HepG2 (cell line): ENCODE data around the gene IST1. TPM values are rescaled to one million over a fixed set of nuclear protein-coding genes. Genes with fewer than 3 reads are reported as not detected.

Experiments used
- BORCS8-MEF2B ChIP-seq: sonication (generic); formaldehyde crosslinking; IDR thresholded peaks from 2 replicates; pipeline ENCODE4 v1.8.0; 2022; ENCODE audit warnings: mild to moderate bottlenecking, missing genetic modification reagents
- FOXM1 ChIP-seq: sonication (generic); formaldehyde crosslinking; IDR thresholded peaks from 2 replicates; pipeline ENCODE4 v1.5.0; 2020; ENCODE audit warnings: missing genetic modification reagents
- KLF15 ChIP-seq: sonication (generic); formaldehyde crosslinking; IDR thresholded peaks from 2 replicates; pipeline ENCODE4 v1.8.1; 2023; ENCODE audit warnings: borderline replicate concordance, mild to moderate bottlenecking, inconsistent platforms, missing genetic modification reagents, mixed read lengths
- MEF2D ChIP-seq: sonication (generic); formaldehyde crosslinking; IDR thresholded peaks from 2 replicates; pipeline ENCODE4 v1.5.1; 2020; ENCODE audit warnings: mild to moderate bottlenecking, missing genetic modification reagents
- PHF20 ChIP-seq: sonication (generic); formaldehyde crosslinking; IDR thresholded peaks from 2 replicates; pipeline ENCODE4 v1.5.0; 2020; ENCODE audit warnings: mild to moderate bottlenecking, missing genetic modification reagents
- PLRG1 ChIP-seq: fragments of 450-650 bp; conservative IDR thresholded peaks from 2 replicates; pipeline ENCODE4 v1.6.1; 2016
- RARA ChIP-seq: IDR thresholded peaks from 2 replicates; pipeline ENCODE4 v1.6.1; 2016; ENCODE audit warnings: missing genetic modification reagents, missing compliant biosample characterization
- RBM22 ChIP-seq: fragments of 200-400 bp; formaldehyde crosslinking; optimal IDR thresholded peaks from 2 replicates; pipeline ENCODE3; 2017; ENCODE audit warnings: mild to moderate bottlenecking, low read length, moderate library complexity
- TAF1 ChIP-seq: sonication (generic); formaldehyde crosslinking; IDR thresholded peaks from 2 replicates; pipeline ENCODE4 v1.4.0; 2020; ENCODE audit warnings: missing genetic modification reagents
- TEAD3 ChIP-seq: optimal IDR thresholded peaks from 2 replicates; pipeline ENCODE3; 2016; ENCODE audit warnings: borderline replicate concordance
- ZBTB42 ChIP-seq: sonication (generic); formaldehyde crosslinking; IDR thresholded peaks from 2 replicates; pipeline ENCODE4 v1.5.0; 2020; ENCODE audit warnings: mild to moderate bottlenecking, missing genetic modification reagents
- ZNF121 ChIP-seq: sonication (generic); formaldehyde crosslinking; IDR thresholded peaks from 2 replicates; pipeline ENCODE4 v1.5.0; 2020; ENCODE audit warnings: mild to moderate bottlenecking, missing genetic modification reagents
- ZNF441 ChIP-seq: sonication (generic); formaldehyde crosslinking; IDR thresholded peaks from 2 replicates; pipeline ENCODE4 v1.7.0; 2021; ENCODE audit warnings: missing genetic modification reagents, borderline replicate concordance
- ZNF446 ChIP-seq: sonication (generic); formaldehyde crosslinking; IDR thresholded peaks from 2 replicates; pipeline ENCODE4 v1.5.0; 2020; ENCODE audit warnings: mild to moderate bottlenecking, missing genetic modification reagents
- ZNF552 ChIP-seq: sonication (generic); formaldehyde crosslinking; IDR thresholded peaks from 2 replicates; pipeline ENCODE4 v1.9.0; 2022; ENCODE audit warnings: missing genetic modification reagents, mild to moderate bottlenecking, borderline replicate concordance
- ZNF761 ChIP-seq: sonication (generic); formaldehyde crosslinking; conservative IDR thresholded peaks from 2 replicates; pipeline ENCODE4 v1.4.0; 2020; ENCODE audit warnings: mild to moderate bottlenecking, missing genetic modification reagents
- ZNF772 ChIP-seq: sonication (generic); formaldehyde crosslinking; IDR thresholded peaks from 2 replicates; pipeline ENCODE4 v1.5.0; 2020; ENCODE audit warnings: mild to moderate bottlenecking, missing genetic modification reagents
- polyA plus RNA-seq, 8 experiments: library from polyadenylated mRNA; depleted of rRNA in 3 of 8; stranded (reverse) in 7 of 8; unstranded in 1 of 8; fragments of >200 nt; fragmentation: Illumina TruSeq in 4 of 8; extraction: Trizol in 4 of 8; gene quantifications; 2 replicates each; pipeline versions ENCODE4 v1.2.1 to v1.2.3, GENCODE V29; 2011 to 2016; ENCODE audit warnings: low read depth in 4 of 8, missing spikeins in 1 of 8, mixed read lengths in 1 of 8; ENCODE audit not compliant: insufficient read depth in 1 of 8
- total RNA-seq, 5 experiments: library from RNA; depleted of rRNA; stranded (reverse); fragments of >200 nt; fragmentation: Illumina TruSeq; extraction: Trizol; gene quantifications; 2 replicates each; pipeline ENCODE4 v1.2.3, GENCODE V29; 2016; ENCODE audit warnings: low read depth in 1 of 5
- TF ChIP-seq, protein P1 (sequence below): sonication (generic); formaldehyde crosslinking; IDR thresholded peaks from 2 replicates; pipeline ENCODE4 v1.5.0; 2020; ENCODE audit warnings: mild to moderate bottlenecking, low read depth, missing genetic modification reagents, borderline replicate concordance
- TF ChIP-seq, protein P2 (sequence below): sonication (generic); formaldehyde crosslinking; IDR thresholded peaks from 2 replicates; pipeline ENCODE4 v1.5.0; 2020; ENCODE audit warnings: mild to moderate bottlenecking, missing genetic modification reagents
- TF ChIP-seq, protein P3 (sequence below): sonication (generic); formaldehyde crosslinking; IDR thresholded peaks from 2 replicates; pipeline ENCODE4 v1.4.0; 2020; ENCODE audit warnings: mild to moderate bottlenecking, missing genetic modification reagents
- TF ChIP-seq, protein P4 (sequence below): sonication (generic); formaldehyde crosslinking; IDR thresholded peaks from 2 replicates; pipeline ENCODE4 v1.9.0; 2021; ENCODE audit warnings: missing genetic modification reagents, mild to moderate bottlenecking, borderline replicate concordance
- TF ChIP-seq, protein P5 (sequence below): sonication (generic); formaldehyde crosslinking; conservative IDR thresholded peaks from 2 replicates; pipeline ENCODE4 v1.4.0; 2020; ENCODE audit warnings: mild to moderate bottlenecking, missing genetic modification reagents, moderate library complexity

Gene IST1
- total and polyA plus RNA-seq, 2 of the 13 experiments (the other 11 are each of a cell fraction or from before 2014, with no cell fraction given) = 346 to 415 TPM

DNA sequence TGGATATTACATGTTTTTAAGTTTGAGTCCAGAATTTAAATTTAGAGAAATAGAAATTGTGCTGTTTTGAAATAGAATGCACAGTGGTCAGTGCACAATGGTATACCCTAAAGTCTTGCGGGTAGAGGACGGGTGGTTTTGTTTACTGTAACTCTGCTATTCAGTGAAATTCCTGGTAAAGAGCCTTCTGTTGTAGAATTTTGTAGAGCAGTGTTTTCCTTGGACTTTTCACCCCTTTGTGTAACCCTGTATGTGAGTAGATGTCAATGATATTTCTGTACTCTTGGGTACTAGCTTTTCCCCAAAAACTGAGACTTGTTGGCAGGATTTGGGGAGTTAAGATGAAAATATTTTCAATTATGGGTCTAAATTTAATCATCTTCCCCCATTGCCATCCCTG lies 19.5 kb downstream of the IST1 start (continued):
- TF ChIP-seq FOXM1 (CRISPR knock-in tag) (no peak), RARA (CRISPR knock-in tag) (peak; percentile 76), ZNF121 (CRISPR knock-in tag) (no peak), MEF2D (CRISPR knock-in tag) (no peak), ZNF772 (CRISPR knock-in tag) (no peak), PLRG1 (no peak), PHF20 (CRISPR knock-in tag) (no peak), RBM22 (no peak), KLF15 (CRISPR knock-in tag) (no peak), ZNF441 (CRISPR knock-in tag) (no peak), BORCS8-MEF2B (no peak), ZNF761 (no peak), TEAD3 (CRISPR knock-in tag) (peak; percentile 27), ZBTB42 (no peak), TAF1 (CRISPR knock-in tag) (no peak), ZNF446 (CRISPR knock-in tag) (no peak), ZNF552 (no peak)
- TF ChIP-seq, protein P1, sequence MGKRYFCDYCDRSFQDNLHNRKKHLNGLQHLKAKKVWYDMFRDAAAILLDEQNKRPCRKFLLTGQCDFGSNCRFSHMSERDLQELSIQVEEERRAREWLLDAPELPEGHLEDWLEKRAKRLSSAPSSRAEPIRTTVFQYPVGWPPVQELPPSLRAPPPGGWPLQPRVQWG (CRISPR knock-in tag) = no peak
- TF ChIP-seq, protein P2, sequence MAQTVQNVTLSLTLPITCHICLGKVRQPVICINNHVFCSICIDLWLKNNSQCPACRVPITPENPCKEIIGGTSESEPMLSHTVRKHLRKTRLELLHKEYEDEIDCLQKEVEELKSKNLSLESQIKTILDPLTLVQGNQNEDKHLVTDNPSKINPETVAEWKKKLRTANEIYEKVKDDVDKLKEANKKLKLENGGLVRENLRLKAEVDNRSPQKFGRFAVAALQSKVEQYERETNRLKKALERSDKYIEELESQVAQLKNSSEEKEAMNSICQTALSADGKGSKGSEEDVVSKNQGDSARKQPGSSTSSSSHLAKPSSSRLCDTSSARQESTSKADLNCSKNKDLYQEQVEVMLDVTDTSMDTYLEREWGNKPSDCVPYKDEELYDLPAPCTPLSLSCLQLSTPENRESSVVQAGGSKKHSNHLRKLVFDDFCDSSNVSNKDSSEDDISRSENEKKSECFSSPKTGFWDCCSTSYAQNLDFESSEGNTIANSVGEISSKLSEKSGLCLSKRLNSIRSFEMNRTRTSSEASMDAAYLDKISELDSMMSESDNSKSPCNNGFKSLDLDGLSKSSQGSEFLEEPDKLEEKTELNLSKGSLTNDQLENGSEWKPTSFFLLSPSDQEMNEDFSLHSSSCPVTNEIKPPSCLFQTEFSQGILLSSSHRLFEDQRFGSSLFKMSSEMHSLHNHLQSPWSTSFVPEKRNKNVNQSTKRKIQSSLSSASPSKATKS = no peak
- TF ChIP-seq, protein P3, sequence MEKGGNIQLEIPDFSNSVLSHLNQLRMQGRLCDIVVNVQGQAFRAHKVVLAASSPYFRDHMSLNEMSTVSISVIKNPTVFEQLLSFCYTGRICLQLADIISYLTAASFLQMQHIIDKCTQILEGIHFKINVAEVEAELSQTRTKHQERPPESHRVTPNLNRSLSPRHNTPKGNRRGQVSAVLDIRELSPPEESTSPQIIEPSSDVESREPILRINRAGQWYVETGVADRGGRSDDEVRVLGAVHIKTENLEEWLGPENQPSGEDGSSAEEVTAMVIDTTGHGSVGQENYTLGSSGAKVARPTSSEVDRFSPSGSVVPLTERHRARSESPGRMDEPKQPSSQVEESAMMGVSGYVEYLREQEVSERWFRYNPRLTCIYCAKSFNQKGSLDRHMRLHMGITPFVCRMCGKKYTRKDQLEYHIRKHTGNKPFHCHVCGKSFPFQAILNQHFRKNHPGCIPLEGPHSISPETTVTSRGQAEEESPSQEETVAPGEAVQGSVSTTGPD (CRISPR knock-in tag) = no peak
- TF ChIP-seq, protein P4, sequence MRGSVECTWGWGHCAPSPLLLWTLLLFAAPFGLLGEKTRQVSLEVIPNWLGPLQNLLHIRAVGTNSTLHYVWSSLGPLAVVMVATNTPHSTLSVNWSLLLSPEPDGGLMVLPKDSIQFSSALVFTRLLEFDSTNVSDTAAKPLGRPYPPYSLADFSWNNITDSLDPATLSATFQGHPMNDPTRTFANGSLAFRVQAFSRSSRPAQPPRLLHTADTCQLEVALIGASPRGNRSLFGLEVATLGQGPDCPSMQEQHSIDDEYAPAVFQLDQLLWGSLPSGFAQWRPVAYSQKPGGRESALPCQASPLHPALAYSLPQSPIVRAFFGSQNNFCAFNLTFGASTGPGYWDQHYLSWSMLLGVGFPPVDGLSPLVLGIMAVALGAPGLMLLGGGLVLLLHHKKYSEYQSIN (CRISPR knock-in tag) = no peak
- TF ChIP-seq, protein P5, sequence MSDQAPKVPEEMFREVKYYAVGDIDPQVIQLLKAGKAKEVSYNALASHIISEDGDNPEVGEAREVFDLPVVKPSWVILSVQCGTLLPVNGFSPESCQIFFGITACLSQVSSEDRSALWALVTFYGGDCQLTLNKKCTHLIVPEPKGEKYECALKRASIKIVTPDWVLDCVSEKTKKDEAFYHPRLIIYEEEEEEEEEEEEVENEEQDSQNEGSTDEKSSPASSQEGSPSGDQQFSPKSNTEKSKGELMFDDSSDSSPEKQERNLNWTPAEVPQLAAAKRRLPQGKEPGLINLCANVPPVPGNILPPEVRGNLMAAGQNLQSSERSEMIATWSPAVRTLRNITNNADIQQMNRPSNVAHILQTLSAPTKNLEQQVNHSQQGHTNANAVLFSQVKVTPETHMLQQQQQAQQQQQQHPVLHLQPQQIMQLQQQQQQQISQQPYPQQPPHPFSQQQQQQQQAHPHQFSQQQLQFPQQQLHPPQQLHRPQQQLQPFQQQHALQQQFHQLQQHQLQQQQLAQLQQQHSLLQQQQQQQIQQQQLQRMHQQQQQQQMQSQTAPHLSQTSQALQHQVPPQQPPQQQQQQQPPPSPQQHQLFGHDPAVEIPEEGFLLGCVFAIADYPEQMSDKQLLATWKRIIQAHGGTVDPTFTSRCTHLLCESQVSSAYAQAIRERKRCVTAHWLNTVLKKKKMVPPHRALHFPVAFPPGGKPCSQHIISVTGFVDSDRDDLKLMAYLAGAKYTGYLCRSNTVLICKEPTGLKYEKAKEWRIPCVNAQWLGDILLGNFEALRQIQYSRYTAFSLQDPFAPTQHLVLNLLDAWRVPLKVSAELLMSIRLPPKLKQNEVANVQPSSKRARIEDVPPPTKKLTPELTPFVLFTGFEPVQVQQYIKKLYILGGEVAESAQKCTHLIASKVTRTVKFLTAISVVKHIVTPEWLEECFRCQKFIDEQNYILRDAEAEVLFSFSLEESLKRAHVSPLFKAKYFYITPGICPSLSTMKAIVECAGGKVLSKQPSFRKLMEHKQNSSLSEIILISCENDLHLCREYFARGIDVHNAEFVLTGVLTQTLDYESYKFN = peak; percentile 28; the same call in 1 of the 2 replicates
